T-helper 2 cell (primary cell): ENCODE results near the gene DHRS1.
"Not testable (repeated sequence)": the region's sequence is repeated elsewhere in the genome, so short reads cannot be mapped to it uniquely, and the experiment has no call there.

Source experiments
- DNase-seq, 5 experiments: peaks; one replicate each; pipeline versions ENCODE4 v3.0.0 to v3.0.0-alpha.2; 2012 to 2022

The DHRS1 gene

GRCh38 chr14:24261969-24262327 lies 37.6 kb downstream of the DHRS1 start:
- DNase-seq: no peak

GRCh38 chr14:24261256-24261968 lies 38.2 kb downstream of the DHRS1 start:
- DNase-seq: no peak

GRCh38 chr14:24260780-24261157 lies 38.8 kb downstream of the DHRS1 start:
- DNase-seq: no peak

GRCh38 chr14:24260026-24260779 lies 39.4 kb downstream of the DHRS1 start:
- DNase-seq: no peak

GRCh38 chr14:24259282-24260025 lies 40.1 kb downstream of the DHRS1 start:
- no peak for DNase-seq

- DNase-seq: no peak
Observed at GRCh38 chr14:24258548-24259265, 40.9 kb downstream of the DHRS1 start.

- DNase-seq: no peak
Observed at GRCh38 chr14:24258119-24258518, 41.5 kb downstream of the DHRS1 start.

GRCh38 chr14:24256960-24257359 lies 42.6 kb downstream of the DHRS1 start:
- DNase-seq: no peak

- DNase-seq: no peak
Observed at GRCh38 chr14:24255931-24256711, 43.5 kb downstream of the DHRS1 start.

- DNase-seq: no peak
Observed at GRCh38 chr14:24255438-24255837, 44.1 kb downstream of the DHRS1 start.

GRCh38 chr14:24254630-24255392 lies 44.8 kb downstream of the DHRS1 start:
- DNase-seq: no peak

- no peak for DNase-seq
Observed at GRCh38 chr14:24253936-24254335, 45.6 kb downstream of the DHRS1 start.

- no peak for DNase-seq
Observed at GRCh38 chr14:24252289-24253124, 47.1 kb downstream of the DHRS1 start.

GRCh38 chr14:24251880-24252288 lies 47.7 kb downstream of the DHRS1 start:
- no peak for DNase-seq

- no peak for DNase-seq
Observed at GRCh38 chr14:24250354-24250753, 49.2 kb downstream of the DHRS1 start.

GRCh38 chr14:24249230-24250021 lies 50.2 kb downstream of the DHRS1 start:
- DNase-seq: no peak

GRCh38 chr14:24247422-24247821 lies 52.2 kb downstream of the DHRS1 start:
- peak in 1 of 5 experiments; percentile 60 for DNase-seq

- DNase-seq: peak in 2 of 5 experiments; percentile 15 to 86
Observed at GRCh38 chr14:24246765-24247212, 52.8 kb downstream of the DHRS1 start.

GRCh38 chr14:24245350-24245749 lies 54.2 kb downstream of the DHRS1 start:
- not testable (repeated sequence) for DNase-seq
